GM21825 (cell line): ENCODE data around the gene MADCAM1.

ENCODE experiments used
- ATAC-seq: cut with Tn5 transposase; IDR thresholded peaks from one replicate; pipeline ENCODE4 v1.9.1; 2021; ENCODE audit warnings: mild to moderate bottlenecking, moderate library complexity; ENCODE audit not compliant: unreplicated experiment

Gene MADCAM1

DNA sequence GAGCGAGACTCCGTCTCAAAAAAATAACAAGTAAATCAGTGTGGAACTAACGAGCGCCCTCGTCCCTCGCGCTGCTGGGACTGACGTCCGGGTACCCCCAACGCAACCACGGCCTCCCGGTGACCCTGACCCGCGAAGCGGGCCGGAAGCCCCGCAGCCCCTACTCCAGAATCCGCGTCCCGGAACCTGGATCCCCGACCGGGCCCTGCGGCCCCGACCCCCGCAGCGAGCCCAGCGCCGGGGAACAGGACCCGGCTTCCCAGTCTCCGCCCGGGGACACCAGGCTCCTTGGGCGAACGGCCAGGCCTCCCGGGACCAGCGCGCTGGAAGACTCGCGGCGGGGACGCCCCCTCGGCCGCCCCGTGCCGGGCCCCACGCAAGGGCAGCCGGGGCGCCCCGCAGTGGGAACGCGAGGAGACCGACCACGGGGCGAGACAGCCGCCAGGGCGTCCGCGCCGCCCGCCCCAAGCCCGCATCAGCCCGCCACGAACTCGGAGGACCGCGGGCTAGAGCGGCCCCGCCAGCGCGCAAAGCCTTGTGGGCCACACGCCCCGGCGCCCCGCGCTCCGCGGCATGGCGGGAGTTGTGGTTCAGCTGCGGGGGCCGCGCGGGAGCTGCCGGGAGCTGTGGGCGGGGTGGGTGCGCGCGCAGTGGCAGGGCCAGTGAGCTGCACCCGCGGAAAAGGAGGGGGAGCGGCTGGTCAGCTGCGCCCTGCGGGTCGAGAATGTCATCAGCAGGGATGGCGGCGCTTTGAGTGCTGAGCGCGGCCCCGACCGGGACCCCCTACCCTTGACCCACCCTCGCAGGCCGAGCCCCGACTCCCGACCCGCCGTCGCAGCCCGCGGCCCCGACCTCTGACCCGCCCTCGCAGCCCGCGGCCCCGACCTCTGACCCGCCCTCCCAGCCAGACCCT lies 7.5 kb upstream of the MADCAM1 start:
- peak; percentile 80 for ATAC-seq

DNA sequence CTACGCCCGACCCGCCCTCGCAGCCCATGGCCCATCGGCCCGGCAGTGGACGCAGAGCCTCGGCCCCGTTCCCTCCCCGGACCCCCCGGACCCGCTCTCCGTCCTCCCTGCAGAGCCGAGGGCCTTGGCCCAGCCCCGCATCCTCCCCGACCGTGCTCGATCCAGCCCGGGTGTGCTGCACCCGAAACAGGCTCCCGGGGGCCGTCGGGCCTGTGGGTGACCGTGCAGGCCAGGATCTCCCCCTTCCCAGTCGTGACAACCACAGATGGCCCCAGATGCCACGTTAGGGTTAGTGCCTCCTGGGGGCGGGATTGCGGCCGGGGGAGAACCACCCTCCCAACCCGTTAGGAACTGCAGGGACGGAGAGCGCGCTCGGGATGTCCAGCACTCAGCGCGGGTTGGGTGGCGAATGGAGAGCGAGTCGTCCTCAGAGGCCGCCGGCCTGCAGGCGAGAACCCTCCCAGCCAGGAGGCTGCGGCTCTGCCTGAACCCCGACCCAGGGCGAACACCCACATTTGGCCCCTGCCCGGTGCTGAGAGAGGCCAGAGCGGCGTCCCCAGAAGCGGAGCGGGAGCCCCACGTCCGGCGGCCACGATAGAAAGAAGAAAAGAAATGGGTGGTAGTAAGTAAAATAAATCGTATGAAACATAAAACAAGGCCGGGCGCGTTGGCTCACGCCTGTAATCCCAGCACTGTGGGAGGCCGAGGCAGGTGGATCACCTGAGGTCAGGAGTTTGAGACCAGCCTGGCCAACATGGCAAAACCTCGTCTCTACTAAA lies 6.7 kb upstream of the MADCAM1 start:
- ATAC-seq: peak; percentile 22

DNA sequence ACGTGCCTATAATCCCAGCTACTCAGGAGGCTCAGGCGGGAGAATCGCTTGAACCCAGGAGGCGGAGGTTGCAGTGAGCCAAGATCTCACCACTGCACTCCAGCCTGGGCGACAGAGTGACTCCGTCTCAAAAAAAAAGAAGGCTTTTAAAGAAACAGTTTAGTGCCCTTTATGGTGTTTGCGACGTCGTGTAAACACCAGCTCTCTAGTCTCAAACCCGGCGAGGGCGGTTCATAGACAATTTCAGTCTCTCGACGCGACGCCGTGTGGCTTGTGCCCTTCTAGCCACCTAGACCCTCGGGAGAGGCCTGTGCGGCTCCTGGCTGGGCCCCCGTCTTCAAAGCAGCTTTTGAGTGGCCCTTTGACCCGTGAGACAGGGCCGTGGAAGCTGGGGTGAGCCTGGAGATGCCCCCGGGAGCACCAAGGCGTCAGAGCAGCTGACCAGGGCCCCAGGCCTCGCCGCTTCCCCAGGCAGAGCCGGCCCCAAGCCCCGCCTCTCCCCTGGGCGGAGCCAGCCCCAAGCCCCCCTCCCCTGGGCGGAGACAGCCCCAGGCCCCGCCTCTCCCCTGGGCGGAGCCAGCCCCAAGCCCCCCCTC lies 5.0 kb upstream of the MADCAM1 start:
- no peak for ATAC-seq

DNA sequence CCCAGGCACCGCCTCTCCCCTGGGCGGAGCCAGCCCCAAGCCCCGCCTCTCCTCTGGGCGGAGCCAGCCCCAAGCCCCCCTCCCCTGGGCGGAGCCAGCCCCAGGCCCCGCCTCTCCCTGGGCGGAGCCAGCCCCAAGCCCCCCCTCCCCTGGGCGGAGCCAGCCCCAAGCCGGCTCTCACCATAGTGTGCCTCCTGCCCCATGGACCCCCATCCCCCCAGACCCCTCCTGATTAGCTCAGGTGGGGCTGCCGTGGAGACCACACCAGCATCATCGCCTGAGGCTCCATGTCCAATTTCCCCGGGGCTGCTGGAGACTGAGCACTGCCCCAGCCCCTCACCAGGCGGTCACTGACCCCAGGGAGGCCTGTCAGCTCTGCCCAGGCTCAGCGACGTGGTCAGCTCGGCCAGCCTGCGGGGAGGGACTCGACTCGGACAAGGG lies 4.2 kb upstream of the MADCAM1 start:
- no peak for ATAC-seq

DNA sequence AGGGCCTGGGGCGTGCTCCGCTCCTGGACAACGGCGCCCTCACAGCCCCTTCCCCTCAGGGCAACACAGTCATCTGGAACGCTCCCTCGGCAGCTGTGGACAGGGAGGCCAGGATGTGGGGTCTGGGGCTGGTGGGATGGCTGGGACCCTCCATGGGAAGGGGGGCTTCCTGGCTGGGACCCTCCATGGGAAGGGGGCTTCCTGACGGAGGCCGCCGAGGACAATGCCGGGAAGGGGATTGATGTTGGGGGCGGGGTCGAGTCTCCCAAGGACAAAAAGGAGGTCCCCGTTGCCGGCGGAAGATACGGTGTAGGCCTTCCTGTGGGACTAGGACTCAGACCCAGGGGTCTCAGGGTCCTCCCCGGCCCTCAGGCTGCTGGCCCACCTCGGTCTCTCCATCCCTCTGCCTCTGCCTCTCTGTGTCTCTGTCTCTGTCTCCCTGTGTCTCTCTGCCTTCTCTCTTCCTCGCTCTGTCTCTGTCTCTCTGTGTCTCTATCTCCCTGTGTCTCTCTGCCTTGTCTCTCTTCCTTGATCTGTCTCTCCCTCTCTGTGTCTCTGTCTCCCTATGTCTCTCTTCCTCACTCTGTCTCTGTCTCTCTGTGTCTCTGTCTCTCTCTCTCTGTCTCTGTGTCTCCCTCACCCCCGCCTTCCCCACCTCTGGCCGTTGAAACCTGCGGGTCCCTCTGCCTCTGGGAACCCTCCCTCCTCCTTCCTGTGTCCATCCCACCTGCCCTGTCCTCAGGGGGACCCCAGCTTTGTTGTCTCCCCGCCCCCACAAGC lies 2.7 kb upstream of the MADCAM1 start:
- ATAC-seq: no peak

DNA sequence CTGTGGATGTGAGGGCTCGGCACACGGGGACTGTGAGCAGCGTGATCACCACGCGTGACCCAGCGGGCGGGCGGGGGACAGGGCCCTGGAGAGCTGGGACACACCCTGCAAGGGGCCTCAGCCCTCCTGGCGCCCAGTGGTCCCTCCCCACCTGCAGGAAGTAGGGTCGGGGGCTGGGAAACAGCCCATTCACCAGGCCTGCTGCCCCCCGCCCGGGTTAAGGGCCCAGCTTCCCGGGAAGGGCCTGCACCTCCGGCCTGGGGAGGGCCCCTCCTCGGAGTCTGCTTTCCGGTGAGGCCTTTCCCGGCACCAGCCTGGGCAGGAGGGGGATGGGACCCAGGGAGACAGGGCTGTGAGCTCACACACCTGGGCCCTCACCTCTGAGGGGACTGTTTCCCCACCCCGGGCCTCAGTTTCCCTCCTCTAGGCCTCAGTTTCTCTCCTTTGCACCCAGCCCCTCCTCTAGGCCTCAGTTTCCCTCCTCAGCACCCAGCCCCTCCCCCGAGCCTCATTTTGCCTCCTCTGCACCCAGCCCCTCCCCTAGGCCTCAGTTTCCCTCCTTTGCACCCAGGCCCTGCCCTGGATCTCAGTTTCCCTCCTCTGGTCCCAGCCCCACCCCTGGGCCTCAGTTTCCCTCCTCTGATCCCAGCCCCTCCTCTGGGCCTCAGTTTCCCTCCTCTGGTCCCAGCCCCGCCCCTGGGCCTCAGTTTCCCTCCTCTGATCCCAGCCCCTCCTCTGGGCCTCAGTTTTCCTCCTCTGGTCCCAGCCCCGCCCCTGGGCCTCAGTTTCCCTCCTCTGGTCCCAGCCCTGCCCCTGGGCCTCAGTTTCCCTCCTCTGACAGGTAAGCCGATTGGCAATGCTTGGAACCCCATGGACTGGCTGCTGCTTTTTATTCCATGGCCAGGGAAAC lies 1.9 kb upstream of the MADCAM1 start:
- no peak for ATAC-seq

DNA sequence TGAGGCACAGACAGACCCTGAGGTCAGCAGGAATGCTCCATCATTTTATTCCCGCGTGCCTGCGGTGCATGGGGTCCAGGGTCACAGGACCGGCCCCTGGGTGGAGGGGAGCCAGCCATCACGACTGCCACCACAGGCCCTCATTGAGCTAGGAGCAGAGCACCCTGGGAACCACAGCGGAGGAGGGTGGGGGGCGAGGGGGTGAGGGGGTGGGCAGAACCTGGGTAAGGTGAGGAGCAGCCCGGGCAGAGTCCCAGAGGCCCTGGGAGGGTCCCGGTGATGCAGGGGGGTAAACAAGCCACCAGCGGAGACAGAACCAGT lies 1.2 kb upstream of the MADCAM1 start:
- ATAC-seq: no peak

DNA sequence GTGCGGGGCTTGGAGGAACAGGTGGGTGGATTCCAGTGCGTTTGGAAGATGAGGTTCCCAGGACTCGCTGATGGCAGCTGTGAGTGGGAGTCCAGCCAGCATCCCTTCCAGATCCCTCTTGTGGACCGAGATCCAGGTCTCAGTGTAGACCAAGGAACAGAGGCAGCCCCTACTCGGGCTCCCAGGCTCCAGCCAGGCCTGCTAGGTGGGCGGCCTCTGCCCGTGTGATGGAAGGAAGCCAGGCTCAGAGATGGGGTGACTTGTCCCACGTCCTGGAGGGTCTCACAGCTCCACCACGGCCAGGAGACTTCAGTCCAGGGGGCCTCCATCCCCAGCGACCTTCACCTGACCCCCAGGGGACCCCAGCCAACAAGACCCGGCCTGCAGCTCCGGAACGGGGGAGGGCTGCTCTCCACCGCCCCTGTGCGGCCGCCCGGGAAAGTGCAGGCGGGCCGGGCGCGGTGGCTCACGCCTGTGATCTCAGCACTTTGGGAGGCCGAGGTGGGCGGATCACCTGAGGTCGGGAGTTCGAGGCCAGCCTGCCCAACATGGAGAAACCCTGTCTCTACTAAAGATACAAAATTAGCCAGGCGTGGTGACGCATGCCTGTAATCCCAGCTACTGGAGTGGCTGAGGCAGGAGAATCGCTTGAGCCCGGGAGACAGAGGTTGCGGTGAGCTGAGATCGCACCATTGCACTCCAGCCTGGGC lies 729 bp upstream of the MADCAM1 start:
- ATAC-seq: no peak

DNA sequence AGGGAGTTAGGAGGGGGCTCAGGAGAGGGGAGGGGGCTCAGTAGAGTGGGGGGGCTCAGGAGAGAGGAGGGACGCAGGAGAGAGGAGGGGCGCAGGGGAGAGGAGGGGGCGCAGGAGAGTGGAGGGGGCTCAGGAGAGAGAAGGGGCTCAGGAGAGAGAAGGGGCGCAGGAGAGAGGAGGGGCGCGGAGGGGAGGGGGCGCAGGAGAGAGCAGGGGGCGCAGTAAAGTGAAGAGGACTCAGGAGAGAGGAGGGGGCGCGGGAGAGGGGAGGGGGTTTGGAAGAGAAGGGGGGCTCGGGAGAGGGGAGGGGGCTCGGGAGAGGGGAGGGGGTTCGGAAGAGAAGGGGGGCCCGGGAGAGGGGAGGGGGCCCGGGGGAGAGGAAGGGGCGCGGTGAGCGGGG lies 700 bp downstream of the MADCAM1 start:
- no peak for ATAC-seq

DNA sequence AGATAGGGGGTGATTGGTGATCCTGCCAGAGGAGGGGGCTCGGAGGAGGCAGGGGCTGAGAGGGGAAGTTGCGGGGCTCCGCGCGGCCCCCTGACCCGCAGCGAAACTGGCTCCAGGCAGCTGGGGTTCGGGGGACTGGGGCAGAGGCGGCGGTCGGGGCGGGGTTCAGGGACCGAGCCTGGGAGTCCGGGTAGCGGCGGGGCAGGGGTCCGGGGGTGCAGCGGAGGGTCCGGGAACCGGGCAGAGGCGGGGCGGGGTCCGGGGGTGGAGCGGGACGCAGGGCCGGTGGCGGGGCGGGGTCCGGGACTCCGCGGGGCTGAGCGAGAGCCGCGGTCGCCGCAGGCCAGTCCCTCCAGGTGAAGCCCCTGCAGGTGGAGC lies 1.2 kb downstream of the MADCAM1 start:
- no peak for ATAC-seq

DNA sequence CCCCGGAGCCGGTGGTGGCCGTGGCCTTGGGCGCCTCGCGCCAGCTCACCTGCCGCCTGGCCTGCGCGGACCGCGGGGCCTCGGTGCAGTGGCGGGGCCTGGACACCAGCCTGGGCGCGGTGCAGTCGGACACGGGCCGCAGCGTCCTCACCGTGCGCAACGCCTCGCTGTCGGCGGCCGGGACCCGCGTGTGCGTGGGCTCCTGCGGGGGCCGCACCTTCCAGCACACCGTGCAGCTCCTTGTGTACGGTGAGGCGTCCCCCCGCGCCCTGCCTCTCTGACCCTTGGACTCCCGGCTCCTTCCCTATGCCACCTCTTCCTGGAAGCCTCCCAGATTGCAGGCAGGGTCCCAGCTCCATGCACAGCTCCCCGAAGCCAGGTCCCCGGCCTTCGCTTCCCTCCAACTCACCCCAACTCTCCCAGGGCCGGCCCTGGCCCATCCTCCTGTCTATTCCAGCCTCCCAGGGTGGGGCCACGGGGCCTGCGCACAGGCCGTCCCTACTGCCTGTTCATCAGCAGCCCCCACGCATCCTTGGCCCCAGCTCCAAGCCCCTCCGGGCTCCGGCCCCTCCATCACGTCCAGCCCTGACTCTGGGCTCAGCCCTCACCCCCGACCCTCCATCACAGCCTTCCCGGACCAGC lies 1.7 kb downstream of the MADCAM1 start:
- ATAC-seq: no peak

DNA sequence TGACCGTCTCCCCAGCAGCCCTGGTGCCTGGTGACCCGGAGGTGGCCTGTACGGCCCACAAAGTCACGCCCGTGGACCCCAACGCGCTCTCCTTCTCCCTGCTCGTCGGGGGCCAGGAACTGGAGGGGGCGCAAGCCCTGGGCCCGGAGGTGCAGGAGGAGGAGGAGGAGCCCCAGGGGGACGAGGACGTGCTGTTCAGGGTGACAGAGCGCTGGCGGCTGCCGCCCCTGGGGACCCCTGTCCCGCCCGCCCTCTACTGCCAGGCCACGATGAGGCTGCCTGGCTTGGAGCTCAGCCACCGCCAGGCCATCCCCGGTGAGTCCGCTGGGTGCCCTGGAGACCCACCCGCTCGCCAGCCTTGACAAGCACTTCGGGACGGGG lies 2.2 kb downstream of the MADCAM1 start:
- no peak for ATAC-seq

DNA sequence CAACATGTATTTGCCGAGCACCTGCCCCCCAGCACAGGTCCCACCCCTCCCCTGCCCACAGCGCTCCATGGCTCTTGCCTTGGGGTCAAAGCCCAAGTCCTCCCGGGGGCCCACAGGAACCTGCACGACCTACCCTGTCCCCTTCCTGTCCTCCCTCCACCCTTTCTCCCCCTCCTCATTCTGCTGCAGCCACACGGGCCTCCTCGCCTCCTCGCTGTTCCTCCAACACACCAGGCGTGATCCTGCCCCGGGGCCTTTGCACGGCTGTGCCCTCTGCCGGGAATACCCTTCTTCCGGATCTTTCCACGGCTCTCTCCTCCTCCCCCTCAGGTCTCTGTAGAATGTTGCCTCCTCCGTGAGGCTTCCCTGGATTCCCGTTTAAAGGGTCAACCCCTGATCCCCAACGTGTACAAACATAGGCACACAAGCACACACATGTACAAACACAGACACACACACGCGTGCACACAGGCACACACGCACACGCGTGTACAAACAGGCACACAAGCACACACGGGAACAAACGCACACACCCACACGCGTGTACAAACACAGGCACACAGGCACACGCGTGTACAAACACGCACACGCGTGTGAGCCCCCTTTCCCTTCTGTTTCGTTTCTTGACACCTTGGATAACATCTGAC lies 2.8 kb downstream of the MADCAM1 start:
- no peak for ATAC-seq

DNA sequence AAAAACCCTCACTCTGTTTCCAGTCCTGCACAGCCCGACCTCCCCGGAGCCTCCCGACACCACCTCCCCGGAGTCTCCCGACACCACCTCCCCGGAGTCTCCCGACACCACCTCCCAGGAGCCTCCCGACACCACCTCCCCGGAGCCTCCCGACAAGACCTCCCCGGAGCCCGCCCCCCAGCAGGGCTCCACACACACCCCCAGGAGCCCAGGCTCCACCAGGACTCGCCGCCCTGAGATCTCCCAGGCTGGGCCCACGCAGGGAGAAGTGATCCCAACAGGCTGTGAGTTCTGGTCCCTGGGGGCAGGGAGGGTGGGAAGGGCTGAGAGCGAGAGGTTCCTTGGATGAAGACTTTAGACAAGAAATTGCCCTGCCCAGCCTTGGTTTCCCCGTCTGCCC lies 5.4 kb downstream of the MADCAM1 start:
- no peak for ATAC-seq

DNA sequence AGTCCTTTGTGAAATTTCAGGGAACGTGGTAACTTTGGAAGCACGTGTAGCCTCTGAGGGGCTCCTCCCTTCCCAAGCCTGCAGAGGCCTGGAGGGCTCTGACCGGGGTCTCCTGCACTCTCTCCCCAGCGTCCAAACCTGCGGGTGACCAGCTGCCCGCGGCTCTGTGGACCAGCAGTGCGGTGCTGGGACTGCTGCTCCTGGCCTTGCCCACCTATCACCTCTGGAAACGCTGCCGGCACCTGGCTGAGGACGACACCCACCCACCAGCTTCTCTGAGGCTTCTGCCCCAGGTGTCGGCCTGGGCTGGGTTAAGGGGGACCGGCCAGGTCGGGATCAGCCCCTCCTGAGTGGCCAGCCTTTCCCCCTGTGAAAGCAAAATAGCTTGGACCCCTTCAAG lies 8.3 kb downstream of the MADCAM1 start:
- no peak for ATAC-seq

DNA sequence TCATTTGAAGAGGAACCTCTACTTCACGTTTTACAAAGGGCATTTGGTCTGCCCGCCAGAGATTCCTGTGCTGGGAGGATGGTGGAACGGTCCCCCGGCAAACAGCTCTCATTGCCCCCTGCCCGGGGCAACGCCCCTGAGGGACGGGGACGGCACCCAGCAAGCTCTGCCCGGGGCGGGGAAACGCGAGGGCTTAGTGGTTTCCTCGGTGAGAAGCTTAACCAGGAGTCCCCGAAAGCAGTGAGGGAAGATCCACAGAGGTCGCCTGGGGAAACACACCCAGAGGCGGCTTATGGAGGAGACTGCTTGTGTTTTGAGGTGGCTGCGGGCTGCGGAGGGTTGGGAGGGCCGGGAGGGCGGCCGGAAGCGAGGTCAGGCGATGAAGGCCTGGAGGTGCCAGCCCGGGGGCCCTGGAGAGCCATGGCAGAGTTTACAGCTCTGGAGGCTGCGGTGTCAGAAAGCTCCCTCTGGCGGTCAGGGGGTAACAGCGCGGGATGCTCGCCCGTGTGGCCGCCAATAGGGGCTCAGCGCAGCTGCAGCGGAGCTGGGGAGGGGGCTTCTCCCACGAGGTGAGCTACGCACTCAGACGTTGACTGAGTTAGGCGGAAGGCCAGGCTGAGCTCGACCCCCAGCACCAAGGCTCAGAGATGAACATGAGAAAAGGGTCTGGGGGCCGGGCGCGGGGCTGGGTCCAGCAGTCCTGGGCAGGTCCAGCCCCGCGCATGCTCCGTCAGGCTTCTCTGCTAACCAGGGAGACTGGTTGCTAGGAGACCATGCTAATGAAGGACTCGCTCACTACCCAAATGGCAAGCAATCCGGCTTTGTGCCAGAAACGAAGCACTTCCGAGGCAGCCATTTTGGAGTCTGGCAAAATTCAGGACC lies 10.4 kb downstream of the MADCAM1 start:
- peak; percentile 54 for ATAC-seq
